ENCODE data around the gene PLCXD1. TPM values are rescaled to one million over a fixed set of nuclear protein-coding genes. Genes with fewer than 3 reads are reported as not detected.
A peak's percentile ranks its signal among the peaks of the same experiment; 100 is the strongest.

PLCXD1 gene
- total RNA-seq, 2 donors from 2014 or later = 2.2 to 3.0 TPM

DNA sequence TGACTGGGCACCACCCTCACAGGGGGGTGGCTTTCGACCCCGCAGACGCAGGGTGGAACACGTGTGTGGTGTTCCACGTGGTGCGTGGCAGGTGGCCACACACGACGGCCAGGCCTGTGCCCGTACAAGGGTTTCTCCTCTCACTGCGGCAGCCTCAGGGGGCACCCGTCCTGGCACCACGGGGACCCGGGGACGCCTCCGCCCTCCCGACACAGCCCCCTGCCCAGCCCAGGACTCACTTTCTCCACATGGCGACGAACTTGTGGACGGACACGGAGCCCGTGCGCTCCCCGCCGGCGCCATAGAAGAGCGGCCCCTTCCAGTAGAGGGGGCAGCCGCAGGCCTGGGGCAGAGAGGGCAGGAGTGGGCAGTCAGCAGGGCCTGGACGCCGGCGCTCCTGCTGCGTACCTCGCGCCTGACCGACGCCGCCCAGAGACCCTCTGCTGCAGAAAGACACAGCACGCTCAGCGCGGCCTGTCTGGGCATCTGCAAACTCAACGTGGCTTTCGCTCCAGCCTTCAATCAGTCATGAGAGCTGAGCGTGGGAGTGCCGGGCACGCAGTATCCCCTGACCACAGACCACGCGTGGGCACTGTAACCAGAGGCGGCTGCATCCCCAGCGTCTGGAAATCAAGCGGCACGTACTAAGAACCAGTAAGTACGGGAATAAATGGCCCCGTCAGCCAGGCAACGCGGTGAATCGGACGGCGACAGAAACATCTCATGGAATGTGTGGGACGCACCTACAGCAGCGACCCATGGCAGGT lies 66.4 kb downstream of the PLCXD1 start:
- peaks cover 0 to 9% of the 10 kb centered on the region in 2 donors for H3K4me1 ChIP-seq
- H3K36me3 ChIP-seq = peaks cover 10% of the 10 kb centered on the region
- no peak for DNase-seq (ENCODE audit: low spot score)
- TF ChIP-seq, protein P1, sequence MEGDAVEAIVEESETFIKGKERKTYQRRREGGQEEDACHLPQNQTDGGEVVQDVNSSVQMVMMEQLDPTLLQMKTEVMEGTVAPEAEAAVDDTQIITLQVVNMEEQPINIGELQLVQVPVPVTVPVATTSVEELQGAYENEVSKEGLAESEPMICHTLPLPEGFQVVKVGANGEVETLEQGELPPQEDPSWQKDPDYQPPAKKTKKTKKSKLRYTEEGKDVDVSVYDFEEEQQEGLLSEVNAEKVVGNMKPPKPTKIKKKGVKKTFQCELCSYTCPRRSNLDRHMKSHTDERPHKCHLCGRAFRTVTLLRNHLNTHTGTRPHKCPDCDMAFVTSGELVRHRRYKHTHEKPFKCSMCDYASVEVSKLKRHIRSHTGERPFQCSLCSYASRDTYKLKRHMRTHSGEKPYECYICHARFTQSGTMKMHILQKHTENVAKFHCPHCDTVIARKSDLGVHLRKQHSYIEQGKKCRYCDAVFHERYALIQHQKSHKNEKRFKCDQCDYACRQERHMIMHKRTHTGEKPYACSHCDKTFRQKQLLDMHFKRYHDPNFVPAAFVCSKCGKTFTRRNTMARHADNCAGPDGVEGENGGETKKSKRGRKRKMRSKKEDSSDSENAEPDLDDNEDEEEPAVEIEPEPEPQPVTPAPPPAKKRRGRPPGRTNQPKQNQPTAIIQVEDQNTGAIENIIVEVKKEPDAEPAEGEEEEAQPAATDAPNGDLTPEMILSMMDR (IDR thresholded peaks at IDR 0.05) = no peak
- H3K9me3 ChIP-seq = no peaks in the 10 kb centered on the region
- no peaks in the 10 kb centered on the region for H3K27me3 ChIP-seq
- no peak overlapping the region for H3K4me3 ChIP-seq
- H3K27ac ChIP-seq = peak overlapping the region in 1 of 2 donors; percentile 0

DNA sequence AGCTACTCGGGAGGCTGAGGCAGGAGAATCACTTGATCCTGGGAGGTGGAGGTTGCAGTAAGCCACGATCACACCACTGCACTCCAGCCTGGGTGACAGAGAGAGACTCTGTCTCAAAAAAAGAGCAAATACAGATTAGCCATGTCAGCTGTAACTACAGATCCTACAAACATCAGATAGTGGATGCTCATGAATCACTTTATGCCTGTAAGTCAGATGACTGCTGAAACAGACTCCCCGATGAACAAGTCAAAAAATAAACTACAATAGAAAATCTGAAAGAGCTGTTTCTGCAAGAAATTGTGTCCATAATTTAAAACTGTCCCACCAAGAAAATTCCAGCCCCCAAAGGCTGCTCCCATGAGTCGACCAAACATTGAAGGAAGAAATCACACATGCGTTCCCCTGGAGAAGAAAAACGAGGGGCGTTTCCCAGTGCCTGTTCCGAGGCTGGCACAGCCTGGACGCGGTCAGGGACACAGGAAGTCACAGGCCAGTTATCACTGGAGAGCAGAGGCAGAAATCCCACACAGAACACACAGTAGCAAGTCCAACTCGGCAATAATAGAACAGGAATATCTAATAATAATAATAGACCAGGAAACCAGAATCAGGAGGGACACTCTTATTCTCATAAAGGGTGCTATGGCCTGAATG lies 67.4 kb downstream of the PLCXD1 start:
- peaks cover 10% of the 10 kb centered on the region for H3K36me3 ChIP-seq
- H3K27ac ChIP-seq = peak overlapping the region; percentile 72 to 78
- H3K27me3 ChIP-seq = no peaks in the 10 kb centered on the region
- no peaks in the 10 kb centered on the region for H3K9me3 ChIP-seq
- H3K4me1 ChIP-seq = peaks cover 0 to 9% of the 10 kb centered on the region in 2 donors
- TF ChIP-seq, protein P1 (IDR thresholded peaks at IDR 0.05) = no peak
- H3K4me3 ChIP-seq = no peak overlapping the region
- no peak for DNase-seq (ENCODE audit: low spot score)

DNA sequence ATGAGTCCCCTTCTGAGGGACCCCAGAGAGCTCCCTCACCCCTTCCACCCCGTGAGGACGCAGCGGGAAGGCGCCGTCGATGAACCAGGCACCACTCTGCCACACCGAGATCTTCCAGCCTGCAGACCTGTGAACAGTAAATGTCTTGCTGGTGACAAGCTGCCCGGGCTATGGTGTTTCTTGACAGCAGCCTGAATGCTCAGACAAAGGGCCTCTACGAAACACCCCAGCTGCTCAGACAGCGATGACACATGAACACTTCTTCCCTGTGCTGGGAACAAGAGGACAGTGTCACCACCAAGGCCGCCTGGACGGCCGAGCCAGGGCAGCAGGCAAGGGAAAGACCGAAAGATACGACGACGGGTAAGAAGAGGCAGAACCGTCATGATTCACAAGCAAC lies 68.0 kb downstream of the PLCXD1 start:
- no peak for DNase-seq (ENCODE audit: low spot score)
- peak overlapping the region; percentile 72 to 78 for H3K27ac ChIP-seq

DNA sequence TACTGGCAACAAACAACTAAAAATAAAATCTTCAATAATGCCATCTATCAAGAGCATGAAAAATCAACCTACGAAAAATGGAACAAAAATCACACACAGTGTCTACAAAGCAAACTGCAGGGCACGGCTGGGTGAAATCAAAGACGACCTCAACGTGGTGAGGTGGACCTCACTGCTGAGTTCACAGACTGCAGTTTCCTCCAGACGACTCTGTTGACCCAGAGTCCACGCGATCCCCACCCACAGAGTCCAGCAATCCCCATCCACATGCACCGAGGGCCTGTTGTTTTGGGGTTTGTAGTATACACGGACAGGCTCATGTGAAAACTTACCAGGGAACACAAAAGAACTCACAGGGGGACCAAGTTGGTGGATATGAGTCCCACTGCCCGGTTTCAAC lies 68.5 kb downstream of the PLCXD1 start:
- no peaks in the 10 kb centered on the region for H3K27me3 ChIP-seq
- H3K4me1 ChIP-seq = peaks cover 0 to 9% of the 10 kb centered on the region in 2 donors
- no peaks in the 10 kb centered on the region for H3K9me3 ChIP-seq
- H3K4me3 ChIP-seq = no peak overlapping the region
- TF ChIP-seq, protein P1 (IDR thresholded peaks at IDR 0.05) = no peak
- no peak for DNase-seq (ENCODE audit: low spot score)
- peaks cover 6% of the 10 kb centered on the region for H3K36me3 ChIP-seq
- H3K27ac ChIP-seq = peak overlapping the region; percentile 72 to 78

More for the DNA sequence above, 68.0 kb downstream of the PLCXD1 start:
- Histone ChIP-seq H3K9me3 (no peaks in the 10 kb centered on the region), H3K4me1 (peaks cover 0 to 9% of the 10 kb centered on the region in 2 donors), H3K36me3 (peaks cover 10% of the 10 kb centered on the region), H3K4me3 (no peak overlapping the region), H3K27me3 (no peaks in the 10 kb centered on the region)
- TF ChIP-seq, protein P1 (IDR thresholded peaks at IDR 0.05) = no peak

DNA sequence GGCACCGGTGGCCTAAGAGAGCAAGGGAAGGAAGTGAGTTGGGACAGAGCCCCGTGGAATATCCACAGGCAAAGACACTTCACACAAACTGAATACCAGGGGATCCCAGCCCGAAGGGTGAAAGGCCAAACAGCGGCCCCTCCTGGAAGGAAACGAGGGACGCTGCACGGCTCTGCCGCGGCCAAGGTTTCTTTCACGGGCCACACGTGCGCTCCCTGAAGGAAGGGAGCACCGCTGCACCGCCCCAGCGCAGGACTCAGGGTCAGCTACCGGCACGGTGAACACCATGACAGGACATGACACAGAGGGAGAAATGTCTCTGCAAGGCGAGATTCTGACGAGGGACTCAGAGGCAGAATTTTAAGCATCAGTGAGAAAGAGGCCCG lies 69.0 kb downstream of the PLCXD1 start:
- Histone ChIP-seq H3K27me3 (no peaks in the 10 kb centered on the region), H3K4me1 (peaks cover 0 to 9% of the 10 kb centered on the region in 2 donors), H3K4me3 (no peak overlapping the region), H3K9me3 (no peaks in the 10 kb centered on the region), H3K36me3 (peaks cover 2% of the 10 kb centered on the region), H3K27ac (peak overlapping the region in 1 of 2 donors; percentile 78)
- TF ChIP-seq, protein P1 (IDR thresholded peaks at IDR 0.05) = no peak
- DNase-seq (ENCODE audit: low spot score) = no peak

Measured in right atrium auricular region (tissue), 2 donors.